DND-41 (cell line): ENCODE measurements around the gene HPS1.

ENCODE experiments used
- CTCF ChIP-seq: IDR thresholded peaks from 2 replicates; pipeline ENCODE4 v1.5.1; 2012; ENCODE audit warnings: borderline replicate concordance, low read length, moderate library complexity, mild to moderate bottlenecking; ENCODE audit not compliant: poor library complexity, severe bottlenecking; ENCODE audit errors: extremely low read depth
- EZH2 ChIP-seq: IDR thresholded peaks from 3 replicates; pipeline ENCODE4 v1.6.1; 2012; ENCODE audit warnings: borderline replicate concordance, low read depth, mild to moderate bottlenecking, moderate library complexity, low read length, inconsistent platforms; ENCODE audit not compliant: severe bottlenecking

- TF ChIP-seq CTCF (peak; percentile 76), EZH2 (no peak)
Observed at GRCh38 chr10:98425511-98426352, 21.0 kb downstream of the HPS1 start.
